ENCODE measurements around the gene MTCL3.

Gene MTCL3

GRCh38 chr6:127561660-127562059, 42.5 kb upstream of the MTCL3 start:
- no peaks in the 10 kb centered on the region for H3K27me3 ChIP-seq (ENCODE audit: low read depth)

GRCh38 chr6:127554435-127555006, 35.4 kb upstream of the MTCL3 start:
- DNase-seq (no peak), ATAC-seq (peak in 1 of 2 donors; percentile 50)
- peak; percentile 19 for TF ChIP-seq CTCF (IDR thresholded peaks at IDR 0.05)
- Histone ChIP-seq H3K4me1 (no peaks in the 10 kb centered on the region), H3K27me3 (ENCODE audit: low read depth) (no peaks in the 10 kb centered on the region), H3K9me3 (no peaks in the 10 kb centered on the region), H3K4me3 (no peak overlapping the region), H3K36me3 (no peaks in the 10 kb centered on the region), H3K27ac (no peak overlapping the region)
- intact Hi-C loops (cut with DNase I): no loop called here

More at GRCh38 chr6:127561660-127562059, 42.5 kb upstream of the MTCL3 start:
- ATAC-seq: no peak
- H3K27ac ChIP-seq: no peak overlapping the region
- no peak overlapping the region for H3K4me3 ChIP-seq
- DNase-seq: no peak
- intact Hi-C loops (cut with DNase I): no loop called here
- no peak for TF ChIP-seq CTCF (IDR thresholded peaks at IDR 0.05)
- H3K4me1 ChIP-seq: no peaks in the 10 kb centered on the region
- H3K36me3 ChIP-seq: no peaks in the 10 kb centered on the region
- no peaks in the 10 kb centered on the region for H3K9me3 ChIP-seq

- Histone ChIP-seq H3K36me3 (no peaks in the 10 kb centered on the region), H3K9me3 (no peaks in the 10 kb centered on the region), H3K4me1 (no peaks in the 10 kb centered on the region), H3K4me3 (no peak overlapping the region), H3K27ac (no peak overlapping the region), H3K27me3 (ENCODE audit: low read depth) (no peaks in the 10 kb centered on the region)
- ATAC-seq: peak; percentile 51 to 92
- TF ChIP-seq CTCF (IDR thresholded peaks at IDR 0.05): no peak
- intact Hi-C loops (cut with DNase I): no loop called here
- DNase-seq: no peak
Measured at GRCh38 chr6:127550403-127550802, 31.3 kb upstream of the MTCL3 start.

- no peaks in the 10 kb centered on the region for H3K36me3 ChIP-seq
- H3K9me3 ChIP-seq: no peaks in the 10 kb centered on the region
- no peak for ATAC-seq
- no peaks in the 10 kb centered on the region for H3K27me3 ChIP-seq (ENCODE audit: low read depth)
- no peak for DNase-seq
- TF ChIP-seq CTCF (IDR thresholded peaks at IDR 0.05): no peak
- no peak overlapping the region for H3K27ac ChIP-seq
- H3K4me3 ChIP-seq: no peak overlapping the region
- intact Hi-C loops (cut with DNase I): no loop called here
- H3K4me1 ChIP-seq: no peaks in the 10 kb centered on the region
Measured at GRCh38 chr6:127547904-127548649, 28.9 kb upstream of the MTCL3 start.

GRCh38 chr6:127547215-127547614, 28.1 kb upstream of the MTCL3 start:
- Histone ChIP-seq H3K27ac (no peak overlapping the region), H3K27me3 (ENCODE audit: low read depth) (no peaks in the 10 kb centered on the region), H3K9me3 (no peaks in the 10 kb centered on the region), H3K36me3 (no peaks in the 10 kb centered on the region), H3K4me1 (no peaks in the 10 kb centered on the region), H3K4me3 (no peak overlapping the region)
- intact Hi-C loops (cut with DNase I): no loop called here
- no peak for DNase-seq
- TF ChIP-seq CTCF (IDR thresholded peaks at IDR 0.05): peak; percentile 35
- ATAC-seq: peak in 1 of 2 donors; percentile 34
